ENCODE data around the gene CD207. TPM values are rescaled to one million over a fixed set of nuclear protein-coding genes. Genes with fewer than 3 reads are reported as not detected.

Gene CD207
- total RNA-seq, 2 experiments from 2014 or later, result not detected

GRCh38 chr2:70785137-70785911 is 50.3 kb downstream of the CD207 start:
- intact Hi-C loops (cut with micrococcal nuclease), result loop anchor here (1.0 kb wide), 1 partner anchor 129 kb away; no protein-coding TSS in a partner anchor
- POLR2A ChIA-PET, result interaction anchor here (0.6 kb wide), 1 partner anchor 488 kb away, joined by 3 read pairs; no protein-coding TSS in a partner anchor
- Mint-ChIP-seq H3K4me1 (ENCODE audit: low read depth) (peaks cover 9% of the 10 kb centered on the region), H3K9me3 (no peaks in the 10 kb centered on the region), H3K27ac (no peak overlapping the region), H3K27me3 (peaks cover 29% of the 10 kb centered on the region), H3K4me3 (no peak overlapping the region), H3K36me3 (no peaks in the 10 kb centered on the region)
- DNase-seq, result peak; percentile 63
- CTCF ChIA-PET, result interaction anchor here (0.7 to 5.8 kb wide), 7 partner anchors 17 to 162 kb away, joined by 3 to 54 read pairs (median 5); partner anchors contain the start of gene ADD2

- intact Hi-C loops (cut with micrococcal nuclease), result no loop called here
- H3K9me3 Mint-ChIP-seq, result no peaks in the 10 kb centered on the region
- no peak for DNase-seq
- H3K4me1 Mint-ChIP-seq (ENCODE audit: low read depth), result peaks cover 3% of the 10 kb centered on the region
- no peak overlapping the region for H3K4me3 Mint-ChIP-seq
- H3K36me3 Mint-ChIP-seq, result no peaks in the 10 kb centered on the region
- ChIA-PET POLR2A (no interaction called here), CTCF (interaction anchor here (0.6 to 2.1 kb wide), 4 partner anchors 78 to 480 kb away, joined by 3 to 7 read pairs (median 3); no protein-coding TSS in a partner anchor)
- no peak overlapping the region for H3K27ac Mint-ChIP-seq
- H3K27me3 Mint-ChIP-seq, result peaks cover 25% of the 10 kb centered on the region
Observed at GRCh38 chr2:70784320-70784719, 51.3 kb downstream of the CD207 start.

Other genes starting within 250 kb of the CD207 start
- 1 to 10 TPM; 5.6 to 6.0 TPM for gene ADD2, start 67.6 kb downstream of the CD207 start, total RNA-seq
- gene FIGLA, start 45.2 kb downstream of the CD207 start, total RNA-seq, result not detected
- not detected for gene CLEC4F, start 15.2 kb downstream of the CD207 start, total RNA-seq
- gene VAX2, start 64.8 kb upstream of the CD207 start, total RNA-seq, result not detected
- not detected for gene ATP6V1B1, start 100.1 kb upstream of the CD207 start, total RNA-seq
- not detected for gene ANKRD53, start 142.8 kb upstream of the CD207 start, total RNA-seq
- 10 to 100 TPM; 29.0 to 29.9 TPM for gene TEX261, start 159.1 kb upstream of the CD207 start, total RNA-seq
- gene NAGK, start 232.8 kb upstream of the CD207 start, total RNA-seq, result 10 to 100 TPM; 47.5 to 54.7 TPM

All from activated CD4-positive, alpha-beta memory T cell treated with anti-CD3 and anti-CD28 coated beads for 36 hours (primary cell).